Epithelial cell of esophagus (primary cell): Measurements from ENCODE around the gene ATRN.

Source experiments
- DNase-seq: peaks from one replicate; pipeline ENCODE4 v3.0.0; 2010; ENCODE audit warnings: low read depth
- H3K4me3 ChIP-seq: 2 replicates; pipeline ENCODE4 v1.5.1; 2011; ENCODE audit warnings: mild to moderate bottlenecking, low read length, control low read depth
- CTCF ChIP-seq: IDR thresholded peaks from 2 replicates; pipeline ENCODE4 v1.5.1; 2011; ENCODE audit warnings: low read depth, mild to moderate bottlenecking, low read length, control low read depth, inconsistent platforms; ENCODE audit not compliant: insufficient read depth; ENCODE audit errors: missing control alignments

ATRN gene

GRCh38 chr20:3674995-3675900, 204.4 kb downstream of the ATRN start:
- no peak for TF ChIP-seq CTCF
- DNase-seq, result no peak
- no peak overlapping the region for H3K4me3 ChIP-seq

- no peak for TF ChIP-seq CTCF
- DNase-seq, result no peak
- no peak overlapping the region for H3K4me3 ChIP-seq
Measured at GRCh38 chr20:3677733-3678132, 206.9 kb downstream of the ATRN start.

- no peak for TF ChIP-seq CTCF
- no peak for DNase-seq
- H3K4me3 ChIP-seq, result no peak overlapping the region
Measured at GRCh38 chr20:3678198-3678597, 207.4 kb downstream of the ATRN start.

- H3K4me3 ChIP-seq, result no peak overlapping the region
- no peak for TF ChIP-seq CTCF
- no peak for DNase-seq
Measured at GRCh38 chr20:3678856-3679720, 208.3 kb downstream of the ATRN start.

- no peak for DNase-seq
- TF ChIP-seq CTCF, result no peak
- H3K4me3 ChIP-seq, result no peak overlapping the region
Measured at GRCh38 chr20:3679749-3680700, 209.2 kb downstream of the ATRN start.

- no peak for TF ChIP-seq CTCF
- no peak overlapping the region for H3K4me3 ChIP-seq
- DNase-seq, result no peak
Measured at GRCh38 chr20:3680701-3681351, 210.0 kb downstream of the ATRN start.
